SH-SY5Y (cell line): ENCODE measurements around the gene HOXA9.
A peak's percentile ranks its signal among the peaks of the same experiment; 100 is the strongest.

Experiments used
- GATA2 ChIP-seq: IDR thresholded peaks from 2 replicates; pipeline ENCODE4 v1.6.1; 2011; ENCODE audit warnings: mild to moderate bottlenecking, low read depth, low read length
- GATA3 ChIP-seq: IDR thresholded peaks from 2 replicates; pipeline ENCODE4 v1.6.1; 2011; ENCODE audit warnings: low read depth, mild to moderate bottlenecking, low read length, moderate library complexity

Gene HOXA9

GRCh38 chr7:27161214-27161720 is 4.1 kb downstream of the HOXA9 start:
- TF ChIP-seq GATA3 (no peak), GATA2 (no peak)

- TF ChIP-seq GATA3 (no peak), GATA2 (no peak)
These were observed 4.7 kb downstream of the HOXA9 start for GRCh38 chr7:27160546-27161213.

- TF ChIP-seq GATA2 (no peak), GATA3 (no peak)
These were observed 5.2 kb downstream of the HOXA9 start for GRCh38 chr7:27160145-27160545.

GRCh38 chr7:27159266-27160144 is 5.8 kb downstream of the HOXA9 start:
- TF ChIP-seq GATA3: no peak
- no peak for TF ChIP-seq GATA2

DNA sequence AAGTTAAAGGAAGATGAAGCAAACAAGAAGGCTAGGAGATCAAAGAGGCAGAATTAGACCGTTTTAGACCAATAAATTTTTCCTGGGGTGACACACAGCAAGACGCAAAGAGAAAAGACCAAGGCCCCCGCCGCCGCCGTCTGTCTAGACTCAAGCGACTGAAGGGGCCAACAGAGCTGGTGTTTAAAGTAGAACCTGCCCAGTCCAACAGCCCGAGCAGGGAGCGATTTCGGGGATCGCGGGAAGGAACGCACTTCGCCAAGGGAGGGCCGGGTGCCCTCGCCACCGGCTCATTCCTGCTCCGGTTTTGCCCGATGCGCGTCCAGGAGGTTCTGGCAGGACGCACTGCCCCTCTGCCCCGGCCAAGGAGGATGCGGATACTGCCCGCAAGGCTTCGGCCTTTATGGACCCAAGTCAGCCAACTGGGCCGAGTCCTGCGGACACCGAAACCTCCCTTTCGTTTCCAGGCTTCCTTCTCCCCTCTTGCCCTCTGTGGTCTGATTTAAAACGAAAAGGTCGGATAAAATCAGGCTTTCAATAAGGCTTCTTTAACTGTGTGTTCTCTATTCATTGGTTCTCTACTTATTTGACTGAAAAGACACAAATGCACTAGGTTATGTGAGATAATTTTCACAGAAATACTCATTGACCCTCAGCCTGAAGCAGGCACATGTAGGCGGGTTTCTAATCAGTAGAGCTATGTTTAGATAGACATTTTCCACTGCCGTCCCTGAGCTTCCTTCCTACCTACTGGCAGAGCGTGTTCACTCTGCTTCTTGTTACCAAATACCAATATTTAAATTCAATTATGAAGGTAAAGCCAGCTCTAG is 6.7 kb downstream of the HOXA9 start:
- no peak for TF ChIP-seq GATA3
- no peak for TF ChIP-seq GATA2

- TF ChIP-seq GATA3 (no peak), GATA2 (no peak)
These were observed 7.5 kb downstream of the HOXA9 start for GRCh38 chr7:27157702-27158431.

DNA sequence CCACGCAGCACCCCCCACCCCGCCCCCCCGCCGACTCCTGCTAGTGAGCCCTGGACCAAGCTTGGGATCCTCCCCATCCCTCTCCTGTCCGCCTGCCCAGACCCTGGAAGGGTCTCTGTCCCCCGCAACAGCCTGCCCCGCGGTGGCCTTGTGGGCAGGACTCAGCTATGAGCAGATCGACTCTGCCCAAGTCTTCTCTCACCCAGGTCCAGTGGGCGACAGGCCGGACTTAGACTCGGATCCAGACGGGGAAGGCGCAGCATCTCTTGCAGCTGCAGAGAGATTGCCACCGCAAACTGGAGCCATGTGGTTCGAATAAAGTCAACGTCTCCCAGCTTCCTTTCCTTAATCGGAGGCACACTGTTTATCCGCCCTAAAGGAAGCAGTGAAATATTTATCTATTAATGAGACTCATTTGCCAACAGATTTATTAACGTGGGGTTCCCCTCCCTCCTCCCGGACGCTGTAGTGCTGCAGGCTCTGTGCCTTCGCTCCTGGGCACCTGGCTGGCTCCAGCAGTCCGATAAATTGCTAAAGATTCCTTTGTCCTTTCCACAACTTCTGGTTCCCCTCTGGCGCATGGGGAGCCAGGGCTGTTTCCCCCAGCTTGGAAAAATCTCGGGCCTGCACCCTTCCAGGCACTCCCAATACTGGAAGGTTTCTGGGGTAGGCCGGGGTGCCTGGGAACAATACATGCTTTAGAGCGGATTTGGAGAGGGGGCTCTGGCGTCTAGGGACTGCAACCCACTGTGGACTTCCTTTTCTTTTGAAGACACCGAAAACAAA is 8.2 kb downstream of the HOXA9 start:
- TF ChIP-seq GATA3 (no peak), GATA2 (no peak)

- TF ChIP-seq GATA2: no peak
- no peak for TF ChIP-seq GATA3
These were observed 8.8 kb downstream of the HOXA9 start, which contains the start of gene HOXA7 for GRCh38 chr7:27156508-27156898. Gene HOXA7 (minus strand): TSS chr7:27156675. CDS start chr7:27156545, 130 bp downstream.

GRCh38 chr7:27155816-27156507 is 9.4 kb downstream of the HOXA9 start:
- TF ChIP-seq GATA3 (no peak), GATA2 (no peak)

GRCh38 chr7:27154901-27155815 is 10.2 kb downstream of the HOXA9 start:
- peak; percentile 47; the same call in 1 of the 2 replicates for TF ChIP-seq GATA2
- no peak for TF ChIP-seq GATA3

DNA sequence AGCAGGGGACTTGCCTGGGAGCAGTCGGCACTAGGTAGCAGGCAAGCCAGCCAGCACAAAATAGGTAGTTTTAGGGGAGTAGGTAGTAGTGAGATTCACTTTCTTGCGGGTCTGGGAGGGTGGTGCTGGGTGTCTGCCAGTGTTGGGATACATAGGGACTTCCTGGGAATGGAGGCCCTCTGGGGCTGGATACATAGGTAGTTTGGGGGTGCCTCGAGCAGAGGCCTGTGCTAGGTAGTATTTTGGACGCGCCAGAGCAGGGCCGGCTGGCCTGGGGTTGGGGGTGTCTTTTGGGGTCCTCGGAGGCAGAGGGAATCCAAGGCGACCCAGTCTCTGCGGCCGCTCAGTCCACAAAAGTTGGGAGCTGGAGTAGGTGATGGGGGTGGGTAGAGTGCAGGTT is 11.0 kb downstream of the HOXA9 start:
- TF ChIP-seq GATA2: no peak
- TF ChIP-seq GATA3: no peak
